ENCODE results near the gene PELI2. TPM values are rescaled to one million over a fixed set of nuclear protein-coding genes. Genes with fewer than 3 reads are reported as not detected.

Gene PELI2
- polyA plus RNA-seq, 1 donor (not counting 4 experiments of a cell fraction or from before 2014, with no cell fraction given), result not detected

GRCh38 chr14:56176530-56176929 lies 58.3 kb downstream of the PELI2 start:
- Histone ChIP-seq H3K9me1 (ENCODE audit: control insufficient read depth, extremely low read depth, insufficient read depth, low read length) (no peaks in the 10 kb centered on the region), H4K20me1 (ENCODE audit: control insufficient read depth, extremely low read depth, insufficient read depth, low read length) (no peaks in the 10 kb centered on the region), H2AFZ (ENCODE audit: control insufficient read depth, low read length) (no peak overlapping the region), H3K79me2 (ENCODE audit: control insufficient read depth, insufficient read depth, low read length) (no peaks in the 10 kb centered on the region), H3K9ac (ENCODE audit: control insufficient read depth, extremely low read depth, insufficient read depth, low read length) (no peak overlapping the region), H3K4me1 (ENCODE audit: control insufficient read depth, extremely low read depth, insufficient read depth, low read length) (no peaks in the 10 kb centered on the region), H3K9me3 (ENCODE audit: control insufficient read depth, low read depth, low read length) (no peaks in the 10 kb centered on the region), H3K4me3 (ENCODE audit: control insufficient read depth in 2 of 3, extremely low read depth in 1 of 3, insufficient read depth in 2 of 3, low read depth in 1 of 3, low read length in 3 of 3) (no peak overlapping the region), H3K36me3 (ENCODE audit: control insufficient read depth in 2 of 2, extremely low read depth in 1 of 2, insufficient read depth in 2 of 2, low read length in 2 of 2) (no peaks in the 10 kb centered on the region), H3K4me2 (ENCODE audit: control insufficient read depth, extremely low read depth, insufficient read depth, low read depth, low read length) (no peak overlapping the region), H3K27me3 (ENCODE audit: control insufficient read depth, extremely low read depth, insufficient read depth, low read length) (peaks cover 4% of the 10 kb centered on the region), H3K27ac (ENCODE audit: control insufficient read depth, insufficient read depth, low read length) (no peak overlapping the region)
- no peak for DNase-seq (ENCODE audit: low read depth, low spot score)
- no peak for TF ChIP-seq EZH2 (IDR thresholded peaks at IDR 0.05; ENCODE audit: low read length)
- no peak for TF ChIP-seq CTCF (optimal IDR thresholded peaks at IDR 0.05 in 1 of 3, IDR thresholded peaks at IDR 0.05 in 1 of 3, conservative IDR thresholded peaks at IDR 0.05 in 1 of 3; ENCODE audit: extremely low read depth in 1 of 3, insufficient read depth in 2 of 3, low read length in 3 of 3)
- no peak for FAIRE-seq
- dilution Hi-C loops (cut with MboI; ENCODE audit: extremely low pct_ligation_motif_present, low sequenced_read_pairs), result no loop called here

- Histone ChIP-seq H3K79me2 (ENCODE audit: control insufficient read depth, insufficient read depth, low read length) (no peaks in the 10 kb centered on the region), H3K9me1 (ENCODE audit: control insufficient read depth, extremely low read depth, insufficient read depth, low read length) (no peaks in the 10 kb centered on the region), H4K20me1 (ENCODE audit: control insufficient read depth, extremely low read depth, insufficient read depth, low read length) (no peaks in the 10 kb centered on the region), H3K27ac (ENCODE audit: control insufficient read depth, insufficient read depth, low read length) (no peak overlapping the region), H3K4me1 (ENCODE audit: control insufficient read depth, extremely low read depth, insufficient read depth, low read length) (no peaks in the 10 kb centered on the region), H2AFZ (ENCODE audit: control insufficient read depth, low read length) (no peak overlapping the region), H3K36me3 (ENCODE audit: control insufficient read depth in 2 of 2, extremely low read depth in 1 of 2, insufficient read depth in 2 of 2, low read length in 2 of 2) (no peaks in the 10 kb centered on the region), H3K4me2 (ENCODE audit: control insufficient read depth, extremely low read depth, insufficient read depth, low read depth, low read length) (no peak overlapping the region), H3K9ac (ENCODE audit: control insufficient read depth, extremely low read depth, insufficient read depth, low read length) (no peak overlapping the region), H3K27me3 (ENCODE audit: control insufficient read depth, extremely low read depth, insufficient read depth, low read length) (peaks cover 4% of the 10 kb centered on the region), H3K9me3 (ENCODE audit: control insufficient read depth, low read depth, low read length) (no peaks in the 10 kb centered on the region), H3K4me3 (ENCODE audit: control insufficient read depth in 2 of 3, extremely low read depth in 1 of 3, insufficient read depth in 2 of 3, low read depth in 1 of 3, low read length in 3 of 3) (no peak overlapping the region)
- dilution Hi-C loops (cut with MboI; ENCODE audit: extremely low pct_ligation_motif_present, low sequenced_read_pairs), result no loop called here
- DNase-seq (ENCODE audit: low read depth, low spot score), result no peak
- no peak for TF ChIP-seq EZH2 (IDR thresholded peaks at IDR 0.05; ENCODE audit: low read length)
- TF ChIP-seq CTCF (optimal IDR thresholded peaks at IDR 0.05 in 1 of 3, IDR thresholded peaks at IDR 0.05 in 1 of 3, conservative IDR thresholded peaks at IDR 0.05 in 1 of 3; ENCODE audit: extremely low read depth in 1 of 3, insufficient read depth in 2 of 3, low read length in 3 of 3), result no peak
- no peak for FAIRE-seq
Measured at GRCh38 chr14:56177036-56177435, 58.8 kb downstream of the PELI2 start.

Data from keratinocyte (primary cell).